ENCODE data around the gene DNAI7.
A peak's percentile ranks its signal among the peaks of the same experiment; 100 is the strongest.

The DNAI7 gene

GRCh38 chr12:25101092-25101445 is 93.9 kb downstream of the DNAI7 start:
- Histone ChIP-seq H3K4me2 (ENCODE audit: low read depth, low read length) (peak overlapping the region; percentile 19; the same call in 1 of the 2 replicates), H3K9me3 (replicated peaks; ENCODE audit: insufficient read depth, low read length) (no peaks in the 10 kb centered on the region), H3K27me3 (replicated peaks; ENCODE audit: insufficient read depth, low read length) (no peaks in the 10 kb centered on the region), H2AFZ (ENCODE audit: low read length) (no peak overlapping the region), H3K9me2 (replicated peaks; ENCODE audit: insufficient read depth, low read length) (no peaks in the 10 kb centered on the region), H3K9ac (ENCODE audit: low read length) (no peak overlapping the region), H3F3A (ENCODE audit: insufficient read depth, low read length) (0 out of 2 replicates have a peak, but pooled peaks cover 2% of the 10 kb centered on the region), H3K36me3 (replicated peaks; ENCODE audit: insufficient read depth, low read length) (no peaks in the 10 kb centered on the region), H3K79me2 (ENCODE audit: low read length) (no peaks in the 10 kb centered on the region), H4K20me1 (ENCODE audit: insufficient read depth, low read length) (no peaks in the 10 kb centered on the region), H3K4me1 (ENCODE audit: low read length) (peaks cover 13% of the 10 kb centered on the region), H3K27ac (ENCODE audit: low read length) (peak overlapping the region; percentile 41; the same call in 1 of the 2 replicates), H3K4me3 (ENCODE audit: low read length) (no peak overlapping the region)
- peak; percentile 50 for DNase-seq
- TF ChIP-seq, protein P1, sequence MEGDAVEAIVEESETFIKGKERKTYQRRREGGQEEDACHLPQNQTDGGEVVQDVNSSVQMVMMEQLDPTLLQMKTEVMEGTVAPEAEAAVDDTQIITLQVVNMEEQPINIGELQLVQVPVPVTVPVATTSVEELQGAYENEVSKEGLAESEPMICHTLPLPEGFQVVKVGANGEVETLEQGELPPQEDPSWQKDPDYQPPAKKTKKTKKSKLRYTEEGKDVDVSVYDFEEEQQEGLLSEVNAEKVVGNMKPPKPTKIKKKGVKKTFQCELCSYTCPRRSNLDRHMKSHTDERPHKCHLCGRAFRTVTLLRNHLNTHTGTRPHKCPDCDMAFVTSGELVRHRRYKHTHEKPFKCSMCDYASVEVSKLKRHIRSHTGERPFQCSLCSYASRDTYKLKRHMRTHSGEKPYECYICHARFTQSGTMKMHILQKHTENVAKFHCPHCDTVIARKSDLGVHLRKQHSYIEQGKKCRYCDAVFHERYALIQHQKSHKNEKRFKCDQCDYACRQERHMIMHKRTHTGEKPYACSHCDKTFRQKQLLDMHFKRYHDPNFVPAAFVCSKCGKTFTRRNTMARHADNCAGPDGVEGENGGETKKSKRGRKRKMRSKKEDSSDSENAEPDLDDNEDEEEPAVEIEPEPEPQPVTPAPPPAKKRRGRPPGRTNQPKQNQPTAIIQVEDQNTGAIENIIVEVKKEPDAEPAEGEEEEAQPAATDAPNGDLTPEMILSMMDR (IDR thresholded peaks at IDR 0.05; ENCODE audit: low read length), result no peak
- TF ChIP-seq EZH2phosphoT487 (IDR thresholded peaks at IDR 0.05; ENCODE audit: low read length) (no peak), EZH2 (optimal IDR thresholded peaks at IDR 0.05; ENCODE audit: low read depth, low read length) (no peak)

- peak overlapping the region; percentile 41; the same call in 1 of the 2 replicates for H3K27ac ChIP-seq (ENCODE audit: low read length)
- no peak overlapping the region for H3K4me3 ChIP-seq (ENCODE audit: low read length)
- 0 out of 2 replicates have a peak, but pooled peaks cover 2% of the 10 kb centered on the region for H3F3A ChIP-seq (ENCODE audit: insufficient read depth, low read length)
- no peaks in the 10 kb centered on the region for H3K79me2 ChIP-seq (ENCODE audit: low read length)
- H2AFZ ChIP-seq (ENCODE audit: low read length), result no peak overlapping the region
- no peak for TF ChIP-seq EZH2phosphoT487 (IDR thresholded peaks at IDR 0.05; ENCODE audit: low read length)
- no peaks in the 10 kb centered on the region for H3K27me3 ChIP-seq (replicated peaks; ENCODE audit: insufficient read depth, low read length)
- H3K4me2 ChIP-seq (ENCODE audit: low read depth, low read length), result peak overlapping the region; percentile 19; the same call in 1 of the 2 replicates
- H4K20me1 ChIP-seq (ENCODE audit: insufficient read depth, low read length), result no peaks in the 10 kb centered on the region
- H3K36me3 ChIP-seq (replicated peaks; ENCODE audit: insufficient read depth, low read length), result no peaks in the 10 kb centered on the region
- H3K9me3 ChIP-seq (replicated peaks; ENCODE audit: insufficient read depth, low read length), result no peaks in the 10 kb centered on the region
- H3K9me2 ChIP-seq (replicated peaks; ENCODE audit: insufficient read depth, low read length), result no peaks in the 10 kb centered on the region
- peaks cover 13% of the 10 kb centered on the region for H3K4me1 ChIP-seq (ENCODE audit: low read length)
- H3K9ac ChIP-seq (ENCODE audit: low read length), result no peak overlapping the region
- no peak for DNase-seq
Observed at GRCh38 chr12:25100194-25101091, 94.5 kb downstream of the DNAI7 start.

GRCh38 chr12:25099010-25099409 is 96.0 kb downstream of the DNAI7 start:
- TF ChIP-seq EZH2phosphoT487 (IDR thresholded peaks at IDR 0.05; ENCODE audit: low read length) (no peak), EZH2 (optimal IDR thresholded peaks at IDR 0.05; ENCODE audit: low read depth, low read length) (no peak)
- TF ChIP-seq, protein P1 (IDR thresholded peaks at IDR 0.05; ENCODE audit: low read length), result no peak
- Histone ChIP-seq H3F3A (ENCODE audit: insufficient read depth, low read length) (0 out of 2 replicates have a peak, but pooled peaks cover 2% of the 10 kb centered on the region), H3K9me3 (replicated peaks; ENCODE audit: insufficient read depth, low read length) (no peaks in the 10 kb centered on the region), H4K20me1 (ENCODE audit: insufficient read depth, low read length) (no peaks in the 10 kb centered on the region), H3K9ac (ENCODE audit: low read length) (no peak overlapping the region), H3K36me3 (replicated peaks; ENCODE audit: insufficient read depth, low read length) (peaks cover 2% of the 10 kb centered on the region; the same call in 1 of the 2 replicates), H3K4me2 (ENCODE audit: low read depth, low read length) (no peak overlapping the region), H3K4me1 (ENCODE audit: low read length) (peaks cover 13% of the 10 kb centered on the region), H3K27ac (ENCODE audit: low read length) (no peak overlapping the region), H3K79me2 (ENCODE audit: low read length) (no peaks in the 10 kb centered on the region), H3K9me2 (replicated peaks; ENCODE audit: insufficient read depth, low read length) (no peaks in the 10 kb centered on the region), H2AFZ (ENCODE audit: low read length) (no peak overlapping the region), H3K4me3 (ENCODE audit: low read length) (no peak overlapping the region), H3K27me3 (replicated peaks; ENCODE audit: insufficient read depth, low read length) (no peaks in the 10 kb centered on the region)
- DNase-seq, result no peak

Data from MM.1S (cell line).